ENCODE results near the gene EFHB.
"Not testable (repeated sequence)": the region's sequence is repeated elsewhere in the genome, so short reads cannot be mapped to it uniquely, and the experiment has no call there.

Gene EFHB

DNA sequence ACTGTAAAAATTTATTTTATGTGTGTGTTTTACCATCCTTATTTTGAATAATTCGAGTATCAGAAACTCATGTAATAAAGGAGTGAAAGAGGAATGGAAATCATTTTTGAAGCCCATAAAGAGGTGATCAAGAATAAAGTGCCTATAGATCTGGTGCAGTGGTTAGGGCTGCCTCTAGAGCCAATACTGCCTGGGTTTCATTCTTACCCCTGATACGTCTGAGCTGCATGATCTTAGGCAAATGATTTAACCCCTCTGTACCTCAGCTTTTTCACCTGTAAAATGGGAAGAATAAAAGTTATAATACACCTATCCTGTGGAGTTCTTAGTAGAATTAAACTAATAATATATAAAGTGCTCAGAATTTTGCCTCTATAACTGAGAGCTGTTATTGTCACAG lies 30.4 kb downstream of the EFHB start:
- no peak overlapping the region for H3K4me3 ChIP-seq (replicated peaks; ENCODE audit: low read depth, low read length)
- no peak for DNase-seq (ENCODE audit: extremely low read depth, low read depth)
- TF ChIP-seq CTCF (IDR thresholded peaks at IDR 0.05; ENCODE audit: low read depth, low read length, missing control alignments): no peak

DNA sequence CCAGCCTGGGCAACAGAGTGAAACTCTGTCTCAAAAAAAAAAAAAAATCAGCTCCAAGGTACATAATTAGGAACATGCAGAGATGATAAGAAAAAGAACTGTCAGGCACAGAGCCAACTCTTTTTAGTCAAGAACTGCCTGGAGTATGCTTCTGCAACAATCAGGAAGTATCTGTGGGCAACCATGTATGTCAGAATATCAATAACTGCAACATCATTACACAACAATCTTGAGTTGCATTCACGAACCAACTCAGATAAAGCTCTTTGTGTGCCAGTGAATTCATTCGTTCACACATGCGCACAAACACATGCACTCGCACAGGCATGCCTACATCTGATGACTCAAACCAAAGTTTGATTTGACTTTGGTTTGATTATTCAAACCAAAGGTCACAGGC lies 32.1 kb downstream of the EFHB start:
- TF ChIP-seq CTCF (IDR thresholded peaks at IDR 0.05; ENCODE audit: low read depth, low read length, missing control alignments): no peak
- no peak overlapping the region for H3K4me3 ChIP-seq (replicated peaks; ENCODE audit: low read depth, low read length)
- no peak for DNase-seq (ENCODE audit: extremely low read depth, low read depth)

DNA sequence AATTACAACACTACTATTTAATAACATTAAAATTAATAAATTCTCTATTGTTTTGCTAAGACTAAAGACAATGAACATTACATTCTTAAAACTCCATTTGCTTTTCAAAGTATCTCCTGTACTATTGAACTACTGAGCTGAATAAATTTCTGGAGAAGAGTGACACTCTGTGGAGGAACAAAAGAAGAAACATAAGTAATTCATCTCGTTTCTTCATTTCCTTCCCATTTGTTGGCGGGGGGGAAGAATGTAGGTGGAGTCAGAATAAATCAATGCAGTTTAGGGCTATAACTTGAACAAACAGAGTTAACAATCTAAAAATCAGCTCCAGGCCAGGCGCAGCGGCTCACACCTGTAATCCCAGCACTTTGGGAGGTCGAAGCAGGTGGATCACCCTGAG lies 32.7 kb downstream of the EFHB start:
- TF ChIP-seq CTCF (IDR thresholded peaks at IDR 0.05; ENCODE audit: low read depth, low read length, missing control alignments): no peak
- DNase-seq (ENCODE audit: extremely low read depth, low read depth): no peak
- H3K4me3 ChIP-seq (replicated peaks; ENCODE audit: low read depth, low read length): no peak overlapping the region

GRCh38 chr3:19899833-19900232 lies 34.2 kb downstream of the EFHB start:
- H3K4me3 ChIP-seq (replicated peaks; ENCODE audit: low read depth, low read length); DNase-seq (ENCODE audit: extremely low read depth, low read depth): not testable (repeated sequence)

DNA sequence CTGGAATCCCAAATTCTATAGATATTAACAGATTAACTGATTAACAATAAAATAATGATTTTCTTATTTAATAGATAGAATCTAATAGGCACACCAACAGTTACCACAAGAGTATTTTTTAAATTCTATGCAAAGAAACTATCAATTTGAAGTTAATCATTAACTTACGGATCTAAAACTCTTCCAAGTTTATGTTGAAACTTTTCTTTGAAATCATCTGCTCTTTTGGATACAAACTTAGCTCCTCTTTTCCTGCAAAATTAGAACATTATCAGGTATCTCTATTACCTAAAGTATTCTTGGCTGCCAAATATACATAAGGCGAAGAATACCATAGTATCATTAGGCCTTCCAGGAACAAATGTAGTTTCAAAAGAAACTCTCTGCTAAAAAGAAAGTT lies 34.8 kb downstream of the EFHB start:
- no peak for DNase-seq (ENCODE audit: extremely low read depth, low read depth)
- H3K4me3 ChIP-seq (replicated peaks; ENCODE audit: low read depth, low read length): no peak overlapping the region
- TF ChIP-seq CTCF (IDR thresholded peaks at IDR 0.05; ENCODE audit: low read depth, low read length, missing control alignments): no peak

DNA sequence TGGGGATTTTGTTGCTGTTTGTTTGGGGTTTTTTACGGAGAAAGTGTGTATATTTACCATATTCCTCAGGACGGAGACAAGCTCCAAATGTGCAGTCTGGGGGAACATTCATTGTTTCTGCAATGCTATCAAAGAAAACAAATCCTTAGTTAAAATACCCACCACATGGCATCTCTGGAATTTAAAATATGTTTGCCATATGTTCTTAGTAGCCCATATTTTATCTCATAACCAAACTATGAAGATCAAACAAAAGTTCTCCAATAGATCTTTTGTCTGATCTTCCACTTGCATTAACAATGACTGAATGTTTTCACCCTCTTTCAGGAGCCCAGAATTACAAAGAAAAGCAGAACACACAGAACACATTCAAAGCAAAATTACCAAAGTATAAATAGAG lies 35.3 kb downstream of the EFHB start:
- TF ChIP-seq CTCF (IDR thresholded peaks at IDR 0.05; ENCODE audit: low read depth, low read length, missing control alignments): no peak
- no peak for DNase-seq (ENCODE audit: extremely low read depth, low read depth)
- no peak overlapping the region for H3K4me3 ChIP-seq (replicated peaks; ENCODE audit: low read depth, low read length)

DNA sequence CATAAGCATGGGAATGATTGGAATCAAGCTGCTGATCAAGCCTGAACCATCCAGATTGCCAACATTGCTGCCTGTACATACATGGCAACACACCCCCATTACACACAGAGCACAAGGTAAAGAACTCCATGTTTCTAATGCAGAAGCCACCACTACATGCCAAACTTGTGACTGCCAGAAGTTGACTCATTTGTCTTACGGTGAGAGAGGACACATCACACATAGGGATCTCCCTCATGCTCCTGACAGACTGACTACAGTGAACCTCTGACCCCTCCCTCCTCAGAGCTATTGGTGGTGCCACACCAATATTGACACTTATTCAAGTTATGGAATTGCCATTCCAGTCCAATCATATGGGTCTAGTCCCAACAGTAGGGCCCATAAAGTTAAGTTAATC lies 42.3 kb downstream of the EFHB start:
- H3K4me3 ChIP-seq (replicated peaks; ENCODE audit: low read depth, low read length): no peak overlapping the region
- no peak for TF ChIP-seq CTCF (IDR thresholded peaks at IDR 0.05; ENCODE audit: low read depth, low read length, missing control alignments)
- no peak for DNase-seq (ENCODE audit: extremely low read depth, low read depth)

Data from HFF-Myc (cell line).